Tibial artery (tissue), 4 donors: Measurements from ENCODE around the gene SFPQ.
"Not testable (repeated sequence)": the region's sequence is repeated elsewhere in the genome, so short reads cannot be mapped to it uniquely, and the experiment has no call there.

Source experiments
- DNase-seq, 2 donors: peaks; one replicate each; pipeline ENCODE4 v3.0.0-alpha.2; 2019
- H3K27ac ChIP-seq, 2 donors: fragments of 200-600 bp; sonication (generic) in 1 of 2; 1 replicate in 1 of 2; 2 replicates in 1 of 2; pipeline ENCODE4 v1.5.1; 2018 to 2019; ENCODE audit warnings: mild to moderate bottlenecking in 1 of 2
- H3K27me3 ChIP-seq, 2 donors: fragments of 200-600 bp; sonication (generic) in 1 of 2; one replicate each; pipeline versions ENCODE4 v1.5.1 to v1.6.0; 2016 to 2019
- H3K36me3 ChIP-seq, 3 donors: fragments of 200-600 bp; sonication (generic) in 2 of 3; one replicate each; pipeline ENCODE4 v1.5.1; 2016 to 2019; ENCODE audit warnings: mild to moderate bottlenecking in 2 of 3
- H3K4me1 ChIP-seq, 4 donors: fragments of 200-600 bp; sonication (generic) in 2 of 4; 1 replicate in 3 of 4; 2 replicates in 1 of 4; pipeline ENCODE4 v1.5.1; 2016 to 2019
- H3K4me3 ChIP-seq, 2 donors: fragments of 200-600 bp; sonication (generic) in 1 of 2; 1 replicate in 1 of 2; 2 replicates in 1 of 2; pipeline ENCODE4 v1.5.1; 2018 to 2019; ENCODE audit warnings: mild to moderate bottlenecking in 2 of 2
- H3K9me3 ChIP-seq, 3 donors: fragments of 200-600 bp; sonication (generic) in 1 of 3; one replicate each; pipeline ENCODE4 v1.5.1; 2016 to 2019
- intact Hi-C: fragments of 100-400 bp; cut with DNase I; formaldehyde crosslinking; loops from one replicate; pipeline ENCODE4 v1.15.0; 2023; ENCODE audit warnings: low total_unique reads
- TF ChIP-seq, protein P1 (sequence below), 2 experiments: fragments of 200-600 bp in 1 of 2; fragments of 450-650 bp in 1 of 2; IDR thresholded peaks; one replicate each; pipeline ENCODE4 v1.5.1; 2017 to 2019; ENCODE audit warnings: antibody characterized with exemption in 2 of 2, mild to moderate bottlenecking in 1 of 2, moderate library complexity in 1 of 2

Gene SFPQ

DNA sequence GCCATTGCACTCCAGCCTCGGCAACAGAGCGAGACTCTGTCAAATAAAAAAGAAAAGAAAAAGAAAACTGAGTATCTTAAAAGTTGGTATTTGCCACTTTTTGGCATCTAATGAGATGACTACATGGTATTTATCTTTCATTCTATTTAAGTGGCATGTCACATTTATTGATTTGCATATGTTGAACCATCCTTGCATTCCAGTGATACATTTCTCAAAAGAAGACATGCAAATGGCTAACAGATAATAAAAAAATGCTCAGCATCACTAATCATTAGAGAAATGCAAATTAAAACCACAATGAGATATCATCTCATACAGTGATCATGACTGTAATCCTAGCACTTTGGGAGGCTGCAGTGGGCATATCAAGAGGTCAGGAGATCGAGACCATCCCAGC lies 28.1 kb downstream of the SFPQ start:
- Histone ChIP-seq H3K27me3 (no peaks in the 10 kb centered on the region), H3K27ac (no peak overlapping the region), H3K9me3 (peaks cover 0 to 18% (median 10%) of the 10 kb centered on the region in 3 donors), H3K4me3 (no peak overlapping the region), H3K4me1 (no peaks in the 10 kb centered on the region), H3K36me3 (no peaks in the 10 kb centered on the region)
- TF ChIP-seq, protein P1, sequence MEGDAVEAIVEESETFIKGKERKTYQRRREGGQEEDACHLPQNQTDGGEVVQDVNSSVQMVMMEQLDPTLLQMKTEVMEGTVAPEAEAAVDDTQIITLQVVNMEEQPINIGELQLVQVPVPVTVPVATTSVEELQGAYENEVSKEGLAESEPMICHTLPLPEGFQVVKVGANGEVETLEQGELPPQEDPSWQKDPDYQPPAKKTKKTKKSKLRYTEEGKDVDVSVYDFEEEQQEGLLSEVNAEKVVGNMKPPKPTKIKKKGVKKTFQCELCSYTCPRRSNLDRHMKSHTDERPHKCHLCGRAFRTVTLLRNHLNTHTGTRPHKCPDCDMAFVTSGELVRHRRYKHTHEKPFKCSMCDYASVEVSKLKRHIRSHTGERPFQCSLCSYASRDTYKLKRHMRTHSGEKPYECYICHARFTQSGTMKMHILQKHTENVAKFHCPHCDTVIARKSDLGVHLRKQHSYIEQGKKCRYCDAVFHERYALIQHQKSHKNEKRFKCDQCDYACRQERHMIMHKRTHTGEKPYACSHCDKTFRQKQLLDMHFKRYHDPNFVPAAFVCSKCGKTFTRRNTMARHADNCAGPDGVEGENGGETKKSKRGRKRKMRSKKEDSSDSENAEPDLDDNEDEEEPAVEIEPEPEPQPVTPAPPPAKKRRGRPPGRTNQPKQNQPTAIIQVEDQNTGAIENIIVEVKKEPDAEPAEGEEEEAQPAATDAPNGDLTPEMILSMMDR (IDR thresholded peaks at IDR 0.05), result no peak
- DNase-seq, result no peak
- intact Hi-C loops, result no loop called here

DNA sequence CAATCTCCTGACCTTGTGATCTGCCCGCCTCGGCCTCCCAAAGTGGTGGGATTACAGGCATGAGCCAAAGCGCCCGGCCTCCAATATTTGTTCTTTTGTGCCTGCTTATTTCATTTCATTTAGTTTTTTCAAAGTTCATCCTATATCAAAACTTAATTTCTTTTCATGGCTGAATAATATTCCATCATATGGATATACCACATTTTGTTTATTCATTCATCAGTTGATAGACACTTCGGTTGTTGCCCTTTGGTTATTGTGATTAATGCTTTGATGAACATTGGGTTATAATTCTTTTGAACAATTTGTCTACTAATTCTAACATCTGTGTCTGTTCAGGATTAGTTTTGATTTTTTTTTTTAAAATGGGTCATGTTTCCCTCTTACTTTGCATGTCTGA lies 41.7 kb downstream of the SFPQ start:
- Histone ChIP-seq H3K27me3 (peaks cover 0 to 7% of the 10 kb centered on the region in 2 donors), H3K9me3 (no peaks in the 10 kb centered on the region), H3K4me1 (no peaks in the 10 kb centered on the region), H3K4me3 (no peak overlapping the region), H3K36me3 (no peaks in the 10 kb centered on the region), H3K27ac (no peak overlapping the region)
- no peak for DNase-seq
- intact Hi-C loops, result no loop called here
- TF ChIP-seq, protein P1 (IDR thresholded peaks at IDR 0.05), result no peak

DNA sequence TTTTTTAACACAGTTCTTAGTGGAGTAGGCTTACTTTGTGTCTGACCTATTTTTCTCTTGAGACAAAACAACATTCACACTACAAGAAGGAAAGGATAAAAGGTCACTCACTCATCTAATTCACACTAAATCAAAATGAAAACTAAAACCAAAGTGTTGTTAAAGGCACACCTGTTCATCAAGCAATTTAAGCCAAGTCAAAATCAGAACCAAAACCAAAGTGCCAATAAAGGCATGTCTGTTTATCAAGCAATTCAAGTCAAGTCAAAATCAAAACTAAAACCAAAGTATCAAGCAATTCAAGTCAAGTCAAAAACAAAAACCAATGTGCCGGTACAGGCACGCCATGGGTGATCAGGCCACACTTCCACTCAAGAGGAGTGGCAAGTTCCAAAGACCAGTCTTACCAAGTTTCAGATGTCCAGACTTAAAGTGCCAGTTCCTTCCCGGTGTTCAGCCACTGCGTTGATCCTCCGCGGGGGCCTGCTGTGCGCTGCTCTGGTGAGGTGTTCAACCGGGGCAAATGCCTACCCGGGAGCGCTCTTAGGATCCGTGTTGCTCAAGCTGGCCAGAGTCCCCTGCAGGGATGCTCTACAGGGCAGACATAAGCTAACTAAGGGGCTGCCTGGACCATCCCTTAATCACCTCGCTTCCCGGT lies 46.9 kb downstream of the SFPQ start:
- H3K4me1 ChIP-seq, H3K27me3 ChIP-seq, H3K9me3 ChIP-seq, H3K36me3 ChIP-seq, H3K27ac ChIP-seq, H3K4me3 ChIP-seq, intact Hi-C loops, DNase-seq: not testable (repeated sequence)

DNA sequence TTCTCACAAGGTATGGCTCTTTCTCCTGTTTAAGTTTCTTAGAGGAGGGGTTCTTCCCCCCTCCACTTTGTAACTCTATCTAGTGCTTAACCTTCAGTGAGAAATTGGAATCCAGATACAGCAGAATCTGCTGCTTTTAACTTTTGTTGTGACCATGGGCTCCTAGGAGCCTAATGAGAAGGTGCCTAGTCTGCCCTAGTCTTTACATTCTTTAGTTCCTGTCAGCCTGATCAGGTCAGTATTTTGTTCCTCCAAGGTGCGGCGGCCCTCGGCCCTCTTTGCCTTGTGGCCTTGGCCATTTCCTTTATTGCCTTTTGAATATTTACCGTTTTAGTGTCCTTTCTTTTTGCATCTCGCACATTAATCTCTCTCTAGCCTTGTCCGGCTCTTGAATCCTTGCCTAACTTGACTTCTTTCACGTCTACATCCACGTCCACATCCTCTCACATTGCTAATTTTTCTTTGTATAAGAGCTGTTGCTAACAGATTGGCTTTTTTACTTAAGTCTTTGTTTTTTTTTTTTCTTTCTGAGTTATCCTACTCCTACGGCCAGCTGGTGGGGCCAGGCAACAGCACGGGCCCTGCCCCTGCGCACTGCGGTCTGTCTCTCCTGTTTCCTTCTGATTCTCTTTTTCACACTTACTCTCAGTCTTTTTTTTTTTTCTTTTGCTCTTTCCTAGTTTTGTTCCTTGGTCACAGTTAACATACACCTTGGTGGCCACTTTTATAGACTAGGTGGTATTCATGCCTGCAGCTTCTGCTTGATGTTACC lies 49.0 kb downstream of the SFPQ start:
- TF ChIP-seq, protein P1 (IDR thresholded peaks at IDR 0.05), result no peak
- Histone ChIP-seq H3K27me3 (no peaks in the 10 kb centered on the region), H3K36me3 (no peaks in the 10 kb centered on the region), H3K27ac (no peak overlapping the region), H3K9me3 (no peaks in the 10 kb centered on the region), H3K4me3 (no peak overlapping the region), H3K4me1 (no peaks in the 10 kb centered on the region)
- intact Hi-C loops, result no loop called here
- DNase-seq, result no peak

DNA sequence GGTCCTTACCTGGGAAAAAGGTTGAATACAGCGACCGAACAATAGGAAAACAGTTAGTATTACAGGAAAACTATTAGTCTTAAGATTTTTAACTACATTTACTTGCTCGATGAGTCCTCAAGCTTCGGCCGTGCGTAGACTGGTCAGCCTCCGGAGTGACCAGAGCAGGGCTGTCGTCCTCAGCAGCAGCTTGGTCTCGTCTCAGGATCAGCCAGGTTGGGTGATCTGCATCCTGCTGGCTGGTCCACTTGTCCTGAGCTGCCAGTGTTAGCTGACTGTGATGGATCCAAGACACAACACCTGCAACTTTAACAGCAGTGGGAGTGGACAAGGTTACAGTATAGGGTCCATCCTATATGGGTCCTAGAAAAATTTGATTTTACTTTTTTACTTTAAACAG lies 50.2 kb downstream of the SFPQ start:
- H3K4me1 ChIP-seq, H3K4me3 ChIP-seq, H3K9me3 ChIP-seq, DNase-seq, H3K36me3 ChIP-seq, H3K27me3 ChIP-seq, intact Hi-C loops, H3K27ac ChIP-seq: not testable (repeated sequence)

DNA sequence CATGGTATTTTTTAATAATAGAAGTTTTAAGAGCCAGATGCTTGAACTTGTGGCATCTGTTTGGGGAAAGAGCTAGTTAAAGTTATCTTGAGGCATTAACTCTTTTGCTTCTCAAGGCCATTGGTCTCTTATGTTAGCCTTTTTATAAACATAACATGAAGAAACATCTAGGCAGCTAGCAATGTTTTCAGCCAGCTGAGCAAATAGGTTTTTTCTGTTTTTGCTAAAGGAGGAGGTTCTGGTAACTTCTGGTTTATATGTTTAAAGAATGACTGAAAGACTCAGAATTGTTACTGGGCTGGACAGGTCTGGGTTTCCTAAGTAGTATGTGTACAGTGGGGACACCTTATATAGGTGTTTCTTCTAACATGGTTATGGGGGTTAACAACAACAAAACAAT lies 50.7 kb downstream of the SFPQ start:
- DNase-seq, H3K4me1 ChIP-seq, H3K36me3 ChIP-seq, H3K4me3 ChIP-seq, H3K27ac ChIP-seq, intact Hi-C loops, H3K27me3 ChIP-seq, H3K9me3 ChIP-seq: not testable (repeated sequence)

DNA sequence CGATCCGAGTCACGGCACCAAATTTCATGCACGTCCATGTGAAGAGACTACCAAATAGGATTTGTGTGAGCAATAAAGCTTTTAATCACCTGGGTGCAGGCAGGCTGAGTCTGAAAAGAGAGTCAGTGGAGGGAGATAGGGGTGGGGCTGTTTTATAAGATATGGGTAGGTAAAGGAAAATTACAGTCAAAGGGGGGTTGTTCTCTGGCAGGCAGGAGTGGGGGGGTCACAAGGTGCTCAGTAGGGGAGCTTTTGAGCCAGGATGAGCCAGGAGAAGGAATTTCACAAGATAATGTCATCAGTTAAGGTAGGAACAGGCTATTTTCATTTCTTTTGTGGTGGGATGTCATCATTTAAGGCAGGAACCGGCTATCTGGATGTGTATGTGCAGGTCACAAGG lies 55.4 kb downstream of the SFPQ start:
- DNase-seq, H3K4me1 ChIP-seq, H3K4me3 ChIP-seq, intact Hi-C loops, H3K27me3 ChIP-seq, H3K36me3 ChIP-seq, H3K27ac ChIP-seq, H3K9me3 ChIP-seq: not testable (repeated sequence)
